H9 (cell line): Measurements from ENCODE around the gene KCNJ10. TPM values are rescaled to one million over a fixed set of nuclear protein-coding genes. Genes with fewer than 3 reads are reported as not detected.

Experiments
- DNase-seq: peaks from one replicate; pipeline ENCODE4 v3.0.0-alpha.2; 2017
- H2AFZ ChIP-seq: one replicate; pipeline ENCODE4 v1.6.1; 2013; ENCODE audit warnings: mild to moderate bottlenecking, low read length, control low read depth, moderate library complexity
- H2AK5ac ChIP-seq: 2 replicates; pipeline ENCODE4 v1.6.1; 2013; ENCODE audit warnings: low read length, control low read depth, mixed read lengths; ENCODE audit not compliant: insufficient read length
- H2BK120ac ChIP-seq: one replicate; pipeline ENCODE4 v1.6.1; 2013; ENCODE audit warnings: low read depth, mild to moderate bottlenecking, low read length, control low read depth, inconsistent platforms; ENCODE audit not compliant: poor library complexity, severe bottlenecking
- H2BK12ac ChIP-seq: 2 replicates; pipeline ENCODE4 v1.6.1; 2013; ENCODE audit warnings: low read length, control low read depth, mixed read lengths, low read depth; ENCODE audit not compliant: insufficient read length
- H2BK15ac ChIP-seq: 2 replicates; pipeline ENCODE4 v1.6.1; 2013; ENCODE audit warnings: low read depth, low read length, control low read depth
- H2BK20ac ChIP-seq: one replicate; pipeline ENCODE4 v1.6.1; 2013; ENCODE audit warnings: low read depth, mild to moderate bottlenecking, low read length, control low read depth, inconsistent platforms; ENCODE audit not compliant: poor library complexity, severe bottlenecking
- H2BK5ac ChIP-seq: 2 replicates; pipeline ENCODE4 v1.6.1; 2013; ENCODE audit warnings: low read length, control low read depth, mixed read lengths; ENCODE audit not compliant: insufficient read length
- H3K14ac ChIP-seq: 2 replicates; pipeline ENCODE4 v1.6.1; 2013; ENCODE audit warnings: low read length, control low read depth; ENCODE audit not compliant: insufficient read depth
- H3K18ac ChIP-seq: 2 replicates; pipeline ENCODE4 v1.6.1; 2013; ENCODE audit warnings: low read depth, mild to moderate bottlenecking, mixed read lengths, low read length, control low read depth; ENCODE audit not compliant: insufficient read length
- H3K23ac ChIP-seq: 2 replicates; pipeline ENCODE4 v1.6.1; 2013; ENCODE audit warnings: low read length, control low read depth, mixed read lengths, low read depth; ENCODE audit not compliant: insufficient read length
- H3K23me2 ChIP-seq: 2 replicates; pipeline ENCODE4 v1.6.1; 2013; ENCODE audit warnings: low read depth, mild to moderate bottlenecking, mixed read lengths, low read length, control low read depth; ENCODE audit not compliant: insufficient read length, poor library complexity, severe bottlenecking
- H3K27ac ChIP-seq: 2 replicates; pipeline ENCODE4 v1.5.1; 2013; ENCODE audit warnings: low read length, control low read depth, mixed read lengths, low read depth; ENCODE audit not compliant: insufficient read length
- H3K27me3 ChIP-seq: 2 replicates; pipeline ENCODE4 v1.6.1; 2013; ENCODE audit warnings: low read length, control low read depth, inconsistent platforms; ENCODE audit not compliant: insufficient read depth
- H3K4ac ChIP-seq: 2 replicates; pipeline ENCODE4 v1.6.1; 2013; ENCODE audit warnings: low read depth, mild to moderate bottlenecking, control low read depth, inconsistent platforms, low read length, moderate library complexity
- H3K4me1 ChIP-seq: 2 replicates; pipeline ENCODE4 v1.6.1; 2013; ENCODE audit warnings: low read length, control low read depth, inconsistent platforms; ENCODE audit not compliant: insufficient read depth
- H3K4me2 ChIP-seq: 2 replicates; pipeline ENCODE4 v1.6.1; 2013; ENCODE audit warnings: low read length, control low read depth, mixed read lengths; ENCODE audit not compliant: insufficient read length, insufficient read depth
- H3K56ac ChIP-seq: 2 replicates; pipeline ENCODE4 v1.6.1; 2013; ENCODE audit warnings: low read depth, mild to moderate bottlenecking, mixed read lengths, low read length, control low read depth; ENCODE audit not compliant: insufficient read length
- H3K79me1 ChIP-seq: 2 replicates; pipeline ENCODE4 v1.6.1; 2013; ENCODE audit warnings: low read depth, mild to moderate bottlenecking, moderate library complexity, low read length, control low read depth, inconsistent platforms; ENCODE audit not compliant: insufficient read depth, poor library complexity, severe bottlenecking
- H3K79me2 ChIP-seq: 2 replicates; pipeline ENCODE4 v1.6.1; 2013; ENCODE audit warnings: low read length, control low read depth, inconsistent platforms; ENCODE audit not compliant: insufficient read depth
- H3K9ac ChIP-seq: 2 replicates; pipeline ENCODE4 v1.6.1; 2013; ENCODE audit warnings: low read length, control low read depth, mixed read lengths; ENCODE audit not compliant: insufficient read length; ENCODE audit errors: extremely low read depth
- H3K9me3 ChIP-seq: one replicate; pipeline ENCODE4 v1.6.1; 2013; ENCODE audit warnings: low read depth, low read length, inconsistent platforms; ENCODE audit not compliant: control insufficient read depth
- H3T11ph ChIP-seq: one replicate; pipeline ENCODE4 v1.6.1; 2013; ENCODE audit warnings: mild to moderate bottlenecking, low read length, control low read depth, inconsistent platforms
- H4K20me1 ChIP-seq: one replicate; pipeline ENCODE4 v1.6.1; 2013; ENCODE audit not compliant: control insufficient read depth, insufficient read length, insufficient read depth
- H4K5ac ChIP-seq: 2 replicates; pipeline ENCODE4 v1.6.1; 2013; ENCODE audit warnings: low read depth, mild to moderate bottlenecking, mixed read lengths, low read length, control low read depth; ENCODE audit not compliant: insufficient read length
- H4K8ac ChIP-seq: replicated peaks from 2 replicates; pipeline ENCODE4 v1.6.1; 2013; ENCODE audit warnings: low read length, control low read depth, mixed read lengths, low read depth; ENCODE audit not compliant: insufficient read length
- H4K91ac ChIP-seq: 2 replicates; pipeline ENCODE4 v1.6.1; 2013; ENCODE audit warnings: low read depth, mild to moderate bottlenecking, moderate library complexity, mixed read lengths, low read length, control low read depth; ENCODE audit not compliant: insufficient read length
- H3K27ac Mint-ChIP-seq, 3 experiments: 2 replicates in 2 of 3; 3 replicates in 1 of 3; pipeline ENCODE4 v1.8.0; 2020 to 2021; ENCODE audit warnings: mixed read lengths in 3 of 3, mild to moderate bottlenecking in 1 of 3, moderate library complexity in 1 of 3
- H3K27me3 Mint-ChIP-seq: 2 replicates; pipeline ENCODE4 v1.8.0; 2021; ENCODE audit warnings: low read depth, mild to moderate bottlenecking, moderate library complexity, mixed read lengths
- H3K36me3 Mint-ChIP-seq, 3 experiments: 2 replicates in 2 of 3; 3 replicates in 1 of 3; pipeline ENCODE4 v1.8.0; 2020 to 2021; ENCODE audit warnings: low read depth in 3 of 3, mixed read lengths in 3 of 3; ENCODE audit not compliant: insufficient read depth in 1 of 3
- H3K4me1 Mint-ChIP-seq, 2 experiments: 2 replicates each; pipeline ENCODE4 v1.8.0; 2020; ENCODE audit warnings: mixed read lengths in 2 of 2
- H3K4me3 Mint-ChIP-seq, 2 experiments: 2 replicates in 1 of 2; 3 replicates in 1 of 2; pipeline ENCODE4 v1.8.0; 2020 to 2021; ENCODE audit warnings: mild to moderate bottlenecking in 2 of 2, mixed read lengths in 2 of 2, moderate library complexity in 1 of 2
- H3K9me3 Mint-ChIP-seq, 2 experiments: 2 replicates in 1 of 2; 3 replicates in 1 of 2; pipeline ENCODE4 v1.8.0; 2020; ENCODE audit warnings: mild to moderate bottlenecking in 2 of 2, mixed read lengths in 2 of 2, moderate library complexity in 1 of 2
- CTCF ChIP-seq: fragments of 200-600 bp; sonication (generic); conservative IDR thresholded peaks from 3 replicates; pipeline ENCODE4 v1.8.0; 2021; ENCODE audit warnings: antibody characterized with exemption, mild to moderate bottlenecking
- WGBS: extraction: QIAGEN DNeasy Blood & Tissue Kit; methylation state at CpG from one replicate; pipeline ENCODE4 v1.1.7; 2013; ENCODE audit warnings: missing lambda C conversion rate, low lambda C conversion rate, mixed read lengths; ENCODE audit not compliant: insufficient read length; ENCODE audit errors: extremely low coverage; 5-methylcytosine and 5-hydroxymethylcytosine counted together
- total RNA-seq: library from RNA; stranded (reverse); gene quantifications from 2 replicates; pipeline ENCODE4 v1.2.1, GENCODE V29; 2021

KCNJ10 gene
- total RNA-seq, 1 experiment from 2014 or later: 0.44 TPM

GRCh38 chr1:159989581-159989980 lies 80.4 kb downstream of the KCNJ10 start:
- no peaks in the 10 kb centered on the region for H3K27me3 ChIP-seq

More at GRCh38 chr1:159989581-159989980, 80.4 kb downstream of the KCNJ10 start:
- no peak overlapping the region for H2BK20ac ChIP-seq
- no peak overlapping the region for H3K56ac ChIP-seq
- no peak overlapping the region for H3K14ac ChIP-seq
- no peak overlapping the region for H4K5ac ChIP-seq
- H3K27ac ChIP-seq: no peak overlapping the region
- H3K9me3 ChIP-seq: no peaks in the 10 kb centered on the region
- TF ChIP-seq CTCF: no peak
- no peak overlapping the region for H2AFZ ChIP-seq
- WGBS: no CpG with 5 or more reads among the region's 3 CpGs
- no peaks in the 10 kb centered on the region for H3K23me2 ChIP-seq
- no peak overlapping the region for H2BK15ac ChIP-seq
- H3K23ac ChIP-seq: no peak overlapping the region
- H3K9ac ChIP-seq: no peak overlapping the region
- H3K4ac ChIP-seq: no peak overlapping the region
- no peak overlapping the region for H4K8ac ChIP-seq
- Mint-ChIP-seq H3K27ac (no peak overlapping the region), H3K4me3 (no peak overlapping the region), H3K9me3 (no peaks in the 10 kb centered on the region), H3K27me3 (peaks cover 1% of the 10 kb centered on the region; the same call in 1 of the 2 replicates), H3K36me3 (no peaks in the 10 kb centered on the region), H3K4me1 (peaks cover 10 to 12% of the 10 kb centered on the region in 2 experiments; a peak in 3 of 4 replicates)
- H3T11ph ChIP-seq: no peak overlapping the region
- no peak overlapping the region for H3K18ac ChIP-seq
- no peak overlapping the region for H2BK12ac ChIP-seq
- H2BK5ac ChIP-seq: no peak overlapping the region
- H2BK120ac ChIP-seq: no peak overlapping the region
- no peaks in the 10 kb centered on the region for H3K79me1 ChIP-seq
- H3K4me1 ChIP-seq: peaks cover 2% of the 10 kb centered on the region; the same call in 1 of the 2 replicates
- H4K20me1 ChIP-seq: no peaks in the 10 kb centered on the region
- DNase-seq: no peak
- H2AK5ac ChIP-seq: no peak overlapping the region
- H3K79me2 ChIP-seq: no peaks in the 10 kb centered on the region
- H3K4me2 ChIP-seq: no peak overlapping the region
- H4K91ac ChIP-seq: no peak overlapping the region
